Common myeloid progenitor, CD34-positive (primary cell): Measurements from ENCODE around the gene PROX2.

ENCODE experiments used
- CTCF ChIA-PET: fragments of 350-600 bp; sonication (Branson Sonifier 250); formaldehyde crosslinking; loops from one replicate; lab custom pipeline; 2021; ENCODE audit warnings: antibody characterized with exemption; lab: Charles Lee
- POLR2A ChIA-PET: fragments of 350-600 bp; sonication (Branson Sonifier 250); formaldehyde crosslinking; loops from one replicate; lab custom pipeline; 2021; ENCODE audit warnings: antibody characterized with exemption; lab: Charles Lee
- DNase-seq, 3 donors: peaks; one replicate each; pipeline versions ENCODE4 v3.0.0 to v3.0.0-alpha.2; 2013
- H3K27ac ChIP-seq, 2 experiments: 1 replicate in 1 of 2; 2 replicates in 1 of 2; pipeline ENCODE4 v1.7.0; 2013; ENCODE audit warnings: inconsistent platforms in 2 of 2, low read length in 2 of 2, mild to moderate bottlenecking in 2 of 2, low read depth in 1 of 2, moderate library complexity in 1 of 2; ENCODE audit not compliant: severe bottlenecking in 2 of 2, insufficient read depth in 1 of 2, poor library complexity in 1 of 2
- H3K27me3 ChIP-seq, 5 experiments: replicated peaks in 2 of 5; 1 replicate in 3 of 5; 2 replicates in 2 of 5; pipeline versions ENCODE4 v1.6.1 to v1.7.0; 2013; ENCODE audit warnings: low read length in 4 of 5, mild to moderate bottlenecking in 2 of 5, moderate library complexity in 2 of 5, inconsistent platforms in 1 of 5; ENCODE audit not compliant: insufficient read depth in 5 of 5, control insufficient read depth in 4 of 5
- H3K36me3 ChIP-seq, 4 experiments: 1 replicate in 2 of 4; 2 replicates in 2 of 4; pipeline versions ENCODE4 v1.6.1 to v1.7.0; 2013; ENCODE audit warnings: low read length in 3 of 4, control low read depth in 1 of 4, mild to moderate bottlenecking in 1 of 4; ENCODE audit not compliant: control insufficient read depth in 4 of 4, insufficient read depth in 4 of 4
- H3K4me1 ChIP-seq, 4 experiments: 1 replicate in 3 of 4; 2 replicates in 1 of 4; pipeline versions ENCODE4 v1.6.1 to v1.7.1; 2013; ENCODE audit warnings: low read length in 3 of 4, mild to moderate bottlenecking in 3 of 4, control low read depth in 1 of 4, inconsistent platforms in 1 of 4, moderate library complexity in 1 of 4; ENCODE audit not compliant: control insufficient read depth in 4 of 4, insufficient read depth in 4 of 4; ENCODE audit errors: control extremely low read depth in 1 of 4
- H3K4me3 ChIP-seq, 7 experiments: 1 replicate in 4 of 7; 2 replicates in 3 of 7; pipeline versions ENCODE4 v1.5.1 to v1.7.0; 2013; ENCODE audit warnings: mild to moderate bottlenecking in 7 of 7, low read length in 6 of 7, moderate library complexity in 6 of 7, inconsistent platforms in 2 of 7, low read depth in 2 of 7, control low read depth in 1 of 7; ENCODE audit not compliant: insufficient read depth in 4 of 7, control insufficient read depth in 1 of 7; ENCODE audit errors: extremely low read depth in 1 of 7
- H3K9me3 ChIP-seq, 5 experiments: 1 replicate in 4 of 5; 2 replicates in 1 of 5; pipeline versions ENCODE4 v1.6.1 to v1.7.1; 2013; ENCODE audit warnings: low read length in 4 of 5, mild to moderate bottlenecking in 2 of 5, inconsistent platforms in 1 of 5, low read depth in 1 of 5, moderate library complexity in 1 of 5; ENCODE audit not compliant: control insufficient read depth in 4 of 5, insufficient read depth in 2 of 5; ENCODE audit errors: control extremely low read depth in 1 of 5
- WGBS: methylation state at CpG from one replicate; pipeline ENCODE4 v1.1.5; 2013; ENCODE audit not compliant: insufficient coverage; 5-methylcytosine and 5-hydroxymethylcytosine counted together

The PROX2 gene

GRCh38 chr14:74881431-74882102 lies 5.6 kb upstream of the PROX2 start, which contains the start of gene DLST:
Gene DLST (plus strand): TSS chr14:74881916. CDS start chr14:74881954, 38 bp downstream.
- H3K36me3 ChIP-seq: peaks cover 0 to 17% (median 8%) of the 10 kb centered on the region in 4 experiments
- H3K9me3 ChIP-seq: no peaks in the 10 kb centered on the region
- POLR2A ChIA-PET: interaction anchor here (0.6 kb wide), 1 partner anchor 43 kb away, joined by 5 read pairs; no protein-coding TSS in a partner anchor
- peak within 1 kb of the TSS; percentile 83 to 99 (median 96) for H3K4me3 ChIP-seq
- under 1% methylated on average over 53 of the region's 53 CpGs for WGBS
- peaks cover 14 to 43% (median 34%) of the 10 kb centered on the region in 4 experiments for H3K4me1 ChIP-seq
- H3K27ac ChIP-seq: peak within 1 kb of the TSS; percentile 86 to 88
- DNase-seq: peak; percentile 83 to 89 (median 88)
- CTCF ChIA-PET: interaction anchor here (1.0 to 20.7 kb wide), 9 partner anchors 10 to 25 kb away, joined by 3 to 434 read pairs (median 6); no protein-coding TSS in a partner anchor
- H3K27me3 ChIP-seq: no peaks in the 10 kb centered on the region

- ChIA-PET CTCF (interaction anchor here (1.9 to 20.7 kb wide), 5 partner anchors 12 to 208 kb away, joined by 6 to 434 read pairs (median 103); no protein-coding TSS in a partner anchor), POLR2A (interaction anchor here (0.7 to 1.9 kb wide), 2 partner anchors 13 to 112 kb away, joined by 3 to 6 read pairs; no protein-coding TSS in a partner anchor)
- WGBS: no CpG with 5 or more reads among the region's 3 CpGs
- Histone ChIP-seq H3K27me3 (no peaks in the 10 kb centered on the region), H3K36me3 (no peaks in the 10 kb centered on the region), H3K4me1 (peaks cover 19 to 58% (median 49%) of the 10 kb centered on the region in 4 experiments), H3K9me3 (no peaks in the 10 kb centered on the region), H3K4me3 (no peak overlapping the region), H3K27ac (no peak overlapping the region)
- DNase-seq: no peak
Observed at GRCh38 chr14:74879427-74880182, 3.7 kb upstream of the PROX2 start.

GRCh38 chr14:74875204-74875603 lies 741 bp downstream of the PROX2 start:
- ChIA-PET POLR2A (interaction anchor here (0.6 kb wide), 1 partner anchor 230 kb away, joined by 3 read pairs; no protein-coding TSS in a partner anchor), CTCF (interaction anchor here (1.5 to 20.7 kb wide), 5 partner anchors 15 to 213 kb away, joined by 4 to 434 read pairs (median 103); no protein-coding TSS in a partner anchor)
- 91% methylated on average over 4 of the region's 5 CpGs for WGBS
- no peak for DNase-seq
- no peaks in the 10 kb centered on the region for H3K27me3 ChIP-seq
- H3K9me3 ChIP-seq: no peaks in the 10 kb centered on the region
- no peak overlapping the region for H3K27ac ChIP-seq
- H3K4me3 ChIP-seq: peak overlapping the region in 2 of 7 experiments; percentile 8 to 37
- H3K4me1 ChIP-seq: peaks cover 5 to 35% (median 25%) of the 10 kb centered on the region in 4 experiments
- no peaks in the 10 kb centered on the region for H3K36me3 ChIP-seq

- Histone ChIP-seq H3K27ac (no peak overlapping the region), H3K9me3 (no peaks in the 10 kb centered on the region), H3K4me1 (peaks cover 14 to 34% (median 30%) of the 10 kb centered on the region in 4 experiments), H3K27me3 (no peaks in the 10 kb centered on the region), H3K4me3 (no peak overlapping the region), H3K36me3 (no peaks in the 10 kb centered on the region)
- CTCF ChIA-PET: interaction anchor here (0.9 to 20.7 kb wide), 10 partner anchors 10 to 70 kb away, joined by 3 to 434 read pairs (median 8); partner anchors contain the start of gene DLST
- WGBS: 100% methylated on average over 3 of the region's 4 CpGs
- no peak for DNase-seq
- POLR2A ChIA-PET: no interaction called here
Observed at GRCh38 chr14:74871819-74872218, 4.1 kb downstream of the PROX2 start.

- Histone ChIP-seq H3K36me3 (no peaks in the 10 kb centered on the region), H3K4me3 (no peak overlapping the region), H3K27me3 (no peaks in the 10 kb centered on the region), H3K4me1 (peaks cover 13 to 22% (median 16%) of the 10 kb centered on the region in 4 experiments), H3K27ac (no peak overlapping the region), H3K9me3 (no peaks in the 10 kb centered on the region)
- ChIA-PET CTCF (interaction anchor here (0.7 to 22.1 kb wide), 9 partner anchors 8 to 369 kb away, joined by 3 to 498 read pairs (median 5); partner anchors contain the start of genes DLST and PROX2), POLR2A (no interaction called here)
- no peak for DNase-seq
- WGBS: 100% methylated on average over 5 of the region's 8 CpGs
Observed at GRCh38 chr14:74868739-74869138, 7.2 kb downstream of the PROX2 start.

- ChIA-PET POLR2A (interaction anchor here (0.6 kb wide), 1 partner anchor 742 kb away, joined by 3 read pairs; no protein-coding TSS in a partner anchor), CTCF (interaction anchor here (1.0 to 22.1 kb wide), 8 partner anchors 8 to 236 kb away, joined by 3 to 498 read pairs (median 9); partner anchors contain the start of genes DLST and PROX2)
- Histone ChIP-seq H3K36me3 (no peaks in the 10 kb centered on the region), H3K4me3 (peak overlapping the region in 1 of 7 experiments; percentile 6), H3K27me3 (no peaks in the 10 kb centered on the region), H3K9me3 (no peaks in the 10 kb centered on the region), H3K4me1 (peaks cover 19 to 32% (median 27%) of the 10 kb centered on the region in 4 experiments), H3K27ac (peak overlapping the region in 1 of 2 experiments; percentile 17)
- WGBS: 40% methylated on average over 3 of the region's 5 CpGs
- peak; percentile 48 to 90 (median 87) for DNase-seq
Observed at GRCh38 chr14:74867673-74868072, 8.3 kb downstream of the PROX2 start.
